Stomach (tissue), 9 donors: ENCODE data around the gene PIEZO2. TPM values are rescaled to one million over a fixed set of nuclear protein-coding genes. Genes with fewer than 3 reads are reported as not detected.

Source experiments
- DNase-seq, 2 donors: peaks; one replicate each; pipeline versions ENCODE4 v3.0.0 to v3.0.0-alpha.2; 2013 to 2019
- H3K27ac ChIP-seq, 5 donors: fragments of 200-600 bp in 4 of 5; sonication (generic) in 4 of 5; one replicate each; pipeline ENCODE4 v1.5.1; 2013 to 2019; ENCODE audit warnings: mild to moderate bottlenecking in 1 of 5, moderate library complexity in 1 of 5
- H3K27me3 ChIP-seq, 3 donors: fragments of 200-600 bp; sonication (generic); one replicate each; pipeline ENCODE4 v1.5.1; 2017 to 2019; ENCODE audit warnings: mixed run types in 1 of 3
- H3K36me3 ChIP-seq, 4 donors: fragments of 200-600 bp; sonication (generic); 1 replicate in 3 of 4; 2 replicates in 1 of 4; pipeline ENCODE4 v1.5.1; 2016 to 2019
- H3K4me1 ChIP-seq, 4 donors: fragments of 200-600 bp; sonication (generic); one replicate each; pipeline ENCODE4 v1.5.1; 2016 to 2019
- H3K4me3 ChIP-seq, 4 donors: fragments of 200-600 bp; sonication (generic) in 3 of 4; one replicate each; pipeline ENCODE4 v1.5.1; 2016 to 2019; ENCODE audit warnings: mild to moderate bottlenecking in 1 of 4
- H3K9me3 ChIP-seq, 4 donors: fragments of 200-600 bp; sonication (generic); one replicate each; pipeline ENCODE4 v1.5.1; 2016 to 2019
- EP300 ChIP-seq: sonication (generic); formaldehyde crosslinking; IDR thresholded peaks from one replicate; pipeline ENCODE4 v1.6.1; 2017; ENCODE audit warnings: antibody characterized with exemption
- POLR2A ChIP-seq, 4 donors: fragments of 450-650 bp; IDR thresholded peaks; one replicate each; pipeline ENCODE4 v1.6.1; 2016; ENCODE audit warnings: antibody characterized with exemption in 4 of 4, control low read depth in 2 of 4, mild to moderate bottlenecking in 1 of 4, moderate library complexity in 1 of 4
- POLR2AphosphoS5 ChIP-seq, 3 donors: sonication (generic); formaldehyde crosslinking; IDR thresholded peaks; one replicate each; pipeline ENCODE4 v1.6.1; 2016; ENCODE audit warnings: antibody characterized with exemption in 3 of 3
- WGBS, 5 donors: extraction: QIAGEN DNeasy Blood & Tissue Kit in 3 of 5; methylation state at CpG; one replicate each; pipeline versions ENCODE4 v1.1.5 to v1.1.7; 2013 to 2018; 5-methylcytosine and 5-hydroxymethylcytosine counted together
- intact Hi-C: fragments of 100-400 bp; cut with DNase I; formaldehyde crosslinking; loops from one replicate; pipeline ENCODE4 v1.15.1; 2023; ENCODE audit warnings: low total_unique reads
- polyA plus RNA-seq, 3 donors: library from polyadenylated mRNA; stranded (reverse); fragments of 200-250 nt; gene quantifications; one replicate each; pipeline ENCODE4 v1.2.3, GENCODE V29; 2013
- total RNA-seq, 5 donors: library from RNA; depleted of rRNA; stranded (reverse); fragments of >200 nt; gene quantifications; one replicate each; pipeline versions ENCODE4 v1.1.0 to v1.2.3, GENCODE V29; 2014 to 2016
- TF ChIP-seq, protein P1 (sequence below), 7 experiments: fragments of 450-650 bp in 4 of 7; fragments of 200-600 bp in 3 of 7; sonication (generic) in 3 of 7; IDR thresholded peaks; one replicate each; pipeline ENCODE4 v1.5.1; 2016 to 2019; ENCODE audit warnings: antibody characterized with exemption in 7 of 7, control low read depth in 2 of 7, mild to moderate bottlenecking in 1 of 7
- donor health status: healthy with polysubstance abuse.
- donor health status: Bipolar disorder and iron deficiency.
- donor health status: healthy.

Gene PIEZO2
- total and polyA plus RNA-seq, 8 donors, result 0.30 to 45.3 (median 2.5) TPM

GRCh38 chr18:11020877-11021414 lies 128.4 kb downstream of the PIEZO2 start:
- Histone ChIP-seq H3K36me3 (no peaks in the 10 kb centered on the region), H3K27me3 (no peaks in the 10 kb centered on the region), H3K9me3 (no peaks in the 10 kb centered on the region), H3K4me3 (no peak overlapping the region), H3K27ac (no peak overlapping the region), H3K4me1 (no peaks in the 10 kb centered on the region)
- 67 to 76% (median 72%) methylated on average over 6 of the region's 6 CpGs for WGBS, 5 donors
- DNase-seq, result no peak
- TF ChIP-seq POLR2A (IDR thresholded peaks at IDR 0.05) (no peak), EP300 (no peak), POLR2AphosphoS5 (IDR thresholded peaks at IDR 0.05) (no peak)
- TF ChIP-seq, protein P1, sequence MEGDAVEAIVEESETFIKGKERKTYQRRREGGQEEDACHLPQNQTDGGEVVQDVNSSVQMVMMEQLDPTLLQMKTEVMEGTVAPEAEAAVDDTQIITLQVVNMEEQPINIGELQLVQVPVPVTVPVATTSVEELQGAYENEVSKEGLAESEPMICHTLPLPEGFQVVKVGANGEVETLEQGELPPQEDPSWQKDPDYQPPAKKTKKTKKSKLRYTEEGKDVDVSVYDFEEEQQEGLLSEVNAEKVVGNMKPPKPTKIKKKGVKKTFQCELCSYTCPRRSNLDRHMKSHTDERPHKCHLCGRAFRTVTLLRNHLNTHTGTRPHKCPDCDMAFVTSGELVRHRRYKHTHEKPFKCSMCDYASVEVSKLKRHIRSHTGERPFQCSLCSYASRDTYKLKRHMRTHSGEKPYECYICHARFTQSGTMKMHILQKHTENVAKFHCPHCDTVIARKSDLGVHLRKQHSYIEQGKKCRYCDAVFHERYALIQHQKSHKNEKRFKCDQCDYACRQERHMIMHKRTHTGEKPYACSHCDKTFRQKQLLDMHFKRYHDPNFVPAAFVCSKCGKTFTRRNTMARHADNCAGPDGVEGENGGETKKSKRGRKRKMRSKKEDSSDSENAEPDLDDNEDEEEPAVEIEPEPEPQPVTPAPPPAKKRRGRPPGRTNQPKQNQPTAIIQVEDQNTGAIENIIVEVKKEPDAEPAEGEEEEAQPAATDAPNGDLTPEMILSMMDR (IDR thresholded peaks at IDR 0.05), result no peak
- intact Hi-C loops, result no loop called here

- Histone ChIP-seq H3K27ac (no peak overlapping the region), H3K4me1 (no peaks in the 10 kb centered on the region), H3K27me3 (no peaks in the 10 kb centered on the region), H3K36me3 (no peaks in the 10 kb centered on the region), H3K4me3 (no peak overlapping the region), H3K9me3 (no peaks in the 10 kb centered on the region)
- 76 to 88% (median 82%) methylated on average over 2 of the region's 2 CpGs for WGBS, 5 donors
- no peak for TF ChIP-seq POLR2AphosphoS5 (IDR thresholded peaks at IDR 0.05)
- TF ChIP-seq EP300, result no peak
- no peak for TF ChIP-seq POLR2A (IDR thresholded peaks at IDR 0.05)
- TF ChIP-seq, protein P1 (IDR thresholded peaks at IDR 0.05), result no peak
- DNase-seq, result no peak
- intact Hi-C loops, result no loop called here
Measured at GRCh38 chr18:11020161-11020853, 129.1 kb downstream of the PIEZO2 start.

DNA sequence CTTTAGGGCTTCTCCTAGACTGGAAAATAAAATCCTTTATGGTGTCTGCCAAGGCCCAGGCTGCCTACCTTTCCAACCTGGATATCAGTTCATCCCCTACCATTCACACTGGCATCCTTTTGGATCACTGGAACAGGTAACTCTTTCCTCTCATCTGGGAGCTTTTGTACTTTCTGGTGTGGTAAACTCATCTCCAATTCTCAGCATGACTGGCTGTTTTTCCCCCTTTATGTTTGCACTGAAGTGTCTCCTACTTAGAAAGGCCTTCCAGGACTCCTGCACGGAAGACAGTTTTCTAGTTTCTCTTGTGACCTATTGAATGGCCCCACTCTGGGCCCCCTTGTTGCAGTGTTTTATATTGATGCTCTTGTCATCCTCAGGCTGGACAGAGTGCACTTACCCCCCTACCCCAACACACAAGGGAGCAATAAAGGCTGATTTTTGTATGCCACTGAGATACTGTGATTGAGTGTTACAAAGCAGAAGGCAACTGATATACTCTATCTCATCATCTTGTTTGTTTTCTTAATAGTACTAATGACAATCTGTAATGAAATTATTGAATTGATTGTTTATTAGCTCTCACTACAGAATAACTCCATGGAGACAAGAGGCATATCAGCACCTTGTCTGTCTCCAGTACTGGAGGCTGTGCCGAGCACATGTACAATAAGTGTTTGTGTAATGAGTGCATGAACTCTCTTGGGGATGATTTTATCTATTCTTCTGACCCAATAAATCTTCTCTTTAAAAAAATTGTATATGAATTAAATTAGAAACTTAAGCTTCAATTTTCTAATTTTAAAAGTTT lies 129.9 kb downstream of the PIEZO2 start:
- Histone ChIP-seq H3K27me3 (no peaks in the 10 kb centered on the region), H3K4me1 (no peaks in the 10 kb centered on the region), H3K4me3 (no peak overlapping the region), H3K27ac (no peak overlapping the region), H3K9me3 (no peaks in the 10 kb centered on the region), H3K36me3 (no peaks in the 10 kb centered on the region)
- TF ChIP-seq POLR2A (IDR thresholded peaks at IDR 0.05) (no peak), EP300 (no peak), POLR2AphosphoS5 (IDR thresholded peaks at IDR 0.05) (no peak)
- TF ChIP-seq, protein P1 (IDR thresholded peaks at IDR 0.05), result no peak
- no peak for DNase-seq
- 87 to 92% (median 91%) methylated on average over 2 of the region's 2 CpGs for WGBS, 5 donors
- intact Hi-C loops, result no loop called here

GRCh38 chr18:11009869-11010268 lies 139.5 kb downstream of the PIEZO2 start:
- 82 to 94% (median 84%) methylated on average over 3 of the region's 3 CpGs for WGBS, 5 donors
- Histone ChIP-seq H3K27ac (no peak overlapping the region), H3K9me3 (no peaks in the 10 kb centered on the region), H3K27me3 (no peaks in the 10 kb centered on the region), H3K4me3 (no peak overlapping the region), H3K4me1 (peaks cover 0 to 15% (median 6%) of the 10 kb centered on the region in 4 donors), H3K36me3 (no peaks in the 10 kb centered on the region)
- intact Hi-C loops, result no loop called here
- TF ChIP-seq EP300, result no peak
- TF ChIP-seq POLR2AphosphoS5 (IDR thresholded peaks at IDR 0.05), result no peak
- TF ChIP-seq POLR2A (IDR thresholded peaks at IDR 0.05), result no peak
- TF ChIP-seq, protein P1 (IDR thresholded peaks at IDR 0.05), result no peak
- no peak for DNase-seq
